M059J (cell line): ENCODE data around the gene DENND1B. TPM values are rescaled to one million over a fixed set of nuclear protein-coding genes. Genes with fewer than 3 reads are reported as not detected.
"Not testable (repeated sequence)": the region's sequence is repeated elsewhere in the genome, so short reads cannot be mapped to it uniquely, and the experiment has no call there.

ENCODE experiments used
- DNase-seq: peaks from one replicate; pipeline ENCODE4 v3.0.0-alpha.2; 2012; ENCODE audit warnings: low read depth
- total RNA-seq: library from RNA; depleted of rRNA; stranded (reverse); fragments of >200 nt; shearing (Covaris generic); gene quantifications from 2 replicates; pipeline ENCODE4 v1.2.3, GENCODE V29; 2014

The DENND1B gene
- total RNA-seq, 1 experiment from 2014 or later = 17.0 TPM

DNA sequence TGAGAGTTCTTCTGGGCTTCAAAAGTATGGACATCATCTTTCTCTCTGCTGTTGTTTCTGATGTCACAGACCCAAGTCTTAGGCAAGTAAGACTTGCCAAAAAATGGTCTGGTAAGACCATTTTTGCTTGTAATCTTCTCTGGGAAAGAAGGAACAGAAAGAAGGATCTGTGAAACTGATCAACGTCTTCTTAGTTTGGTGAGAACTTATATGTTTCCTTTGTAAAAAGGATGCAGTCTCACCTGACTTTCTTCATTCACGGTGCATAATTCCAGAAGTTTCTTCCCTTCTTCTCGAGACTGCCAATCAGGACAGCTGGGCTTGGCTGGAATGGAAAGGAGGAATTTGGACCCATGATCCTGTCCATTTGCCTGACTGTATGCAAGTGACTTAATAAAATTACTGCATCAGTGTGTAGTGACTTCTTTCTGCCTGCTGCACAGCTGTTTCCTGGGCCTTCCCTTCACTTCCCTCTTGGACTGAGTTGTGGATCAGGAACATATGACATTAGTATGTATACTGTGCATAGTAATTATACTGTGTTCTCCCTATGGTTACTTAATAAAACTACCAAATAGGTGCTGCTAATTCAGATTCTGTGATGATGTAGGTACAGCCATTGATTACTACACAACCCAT, 7.6 kb upstream of the DENND1B start:
- no peak for DNase-seq

DNA sequence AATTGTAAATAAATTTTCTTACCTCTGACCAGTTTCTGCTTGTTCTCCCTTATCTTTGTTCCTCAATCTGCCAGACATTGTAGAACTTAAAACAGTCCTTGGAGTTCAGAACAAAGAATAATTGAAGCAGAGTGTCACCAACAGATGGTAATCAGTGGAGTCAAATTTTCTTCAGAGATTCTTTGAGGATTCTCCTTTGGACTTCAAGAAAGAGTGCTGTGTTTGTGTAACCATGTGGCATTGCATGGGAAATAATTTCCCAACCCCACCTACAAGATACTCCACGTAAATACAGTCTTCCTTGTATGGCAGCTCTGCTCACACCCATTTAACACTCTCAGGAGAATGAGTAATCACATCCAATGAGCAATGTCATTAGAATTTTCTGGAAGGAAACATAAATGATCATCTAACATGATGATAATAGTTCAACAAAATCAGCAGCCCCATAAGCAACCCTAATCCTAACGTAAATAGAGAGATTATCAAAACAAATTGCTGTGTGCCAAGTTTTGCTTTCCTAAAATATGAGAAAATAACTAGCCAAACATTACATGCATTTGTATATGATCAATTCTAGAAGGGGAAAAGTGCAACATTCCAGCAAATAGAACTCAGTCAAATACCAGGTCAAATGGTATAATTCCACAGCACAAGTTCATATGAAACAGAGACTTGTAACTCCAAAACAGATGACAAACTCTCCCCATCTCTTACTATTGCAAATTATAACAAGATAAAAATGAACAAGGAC, 6.9 kb upstream of the DENND1B start:
- peak; percentile 63 for DNase-seq

DNA sequence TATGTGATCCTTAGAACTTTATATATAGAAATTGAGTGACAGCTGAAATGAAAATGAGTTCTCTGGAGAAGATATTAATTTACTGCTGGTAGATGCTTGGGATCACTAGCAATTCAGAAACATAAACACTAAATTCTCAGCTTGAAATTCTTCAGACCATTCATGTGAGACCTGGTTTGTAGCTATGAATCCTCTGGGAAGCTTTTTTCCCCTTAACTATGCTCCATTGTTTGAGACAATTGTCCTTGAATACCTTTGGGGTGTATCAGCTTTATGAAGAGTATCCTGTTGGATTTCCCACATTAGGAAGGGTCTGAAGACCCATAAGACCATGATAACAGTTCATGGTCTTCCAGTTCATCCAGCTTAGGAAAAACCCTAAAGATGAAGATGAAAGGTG, 4.6 kb upstream of the DENND1B start:
- no peak for DNase-seq

DNA sequence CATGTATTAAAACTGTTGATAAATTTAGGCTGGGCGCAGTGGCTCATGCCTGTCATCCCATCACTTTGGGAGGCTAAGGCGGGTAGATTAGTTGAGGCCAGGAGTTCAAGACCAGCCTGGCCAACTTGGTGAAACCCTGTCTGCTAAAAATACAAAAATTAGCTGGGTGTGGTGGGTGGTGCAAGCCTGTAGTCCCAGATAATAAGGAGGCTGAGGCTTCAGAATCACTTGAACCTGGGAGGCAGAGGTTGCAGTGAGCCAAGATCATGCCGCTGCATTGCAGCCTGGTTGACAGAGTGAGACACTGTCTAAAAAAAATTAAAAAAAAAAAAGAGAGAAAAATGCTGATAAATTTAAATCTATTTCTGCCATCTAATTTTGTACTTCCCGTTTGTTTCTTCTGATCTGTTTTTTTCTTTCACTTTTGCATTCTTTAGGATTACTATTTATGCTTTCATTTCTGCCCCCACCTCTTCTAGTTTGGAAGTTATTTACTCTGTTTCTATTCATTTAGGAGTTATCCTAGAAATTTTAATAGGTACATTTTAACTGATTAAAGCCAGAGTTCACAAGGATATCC, 3.2 kb upstream of the DENND1B start:
- no peak for DNase-seq

DNA sequence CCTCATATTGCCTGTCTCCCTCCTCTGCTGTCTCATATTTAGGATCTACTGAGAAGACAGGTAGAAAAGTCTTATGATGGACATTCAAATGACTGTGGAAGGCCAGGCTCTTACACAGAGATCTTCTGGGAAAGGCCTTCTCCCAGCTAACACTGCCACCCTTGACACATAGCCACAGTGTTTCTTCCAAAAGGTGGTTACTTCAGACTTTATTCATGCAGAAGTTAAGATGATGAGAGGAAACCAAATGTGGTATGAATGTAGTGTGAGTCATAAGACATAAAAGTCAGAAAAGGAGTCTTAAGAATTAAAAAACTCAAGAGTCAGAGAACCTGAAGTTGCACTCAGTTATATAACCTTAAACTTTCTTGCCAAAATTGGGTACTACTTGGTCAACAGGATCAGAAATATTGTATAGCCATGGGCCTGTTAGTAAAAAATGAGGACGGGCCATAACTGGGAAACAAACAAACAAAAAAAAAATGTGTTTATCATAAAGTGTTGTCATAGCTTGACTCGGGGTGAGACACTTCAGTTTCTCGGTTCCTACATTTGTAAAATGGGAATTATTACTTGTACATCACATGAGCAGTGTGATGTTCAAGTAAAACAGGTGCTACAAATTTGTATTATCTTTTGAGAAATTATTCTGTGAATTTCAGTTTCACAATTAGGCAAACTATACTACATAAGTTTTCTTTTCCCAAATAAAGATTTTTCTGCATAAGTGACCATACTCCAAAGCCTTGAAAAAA, 1.2 kb upstream of the DENND1B start:
- peak; percentile 96 for DNase-seq

DNA sequence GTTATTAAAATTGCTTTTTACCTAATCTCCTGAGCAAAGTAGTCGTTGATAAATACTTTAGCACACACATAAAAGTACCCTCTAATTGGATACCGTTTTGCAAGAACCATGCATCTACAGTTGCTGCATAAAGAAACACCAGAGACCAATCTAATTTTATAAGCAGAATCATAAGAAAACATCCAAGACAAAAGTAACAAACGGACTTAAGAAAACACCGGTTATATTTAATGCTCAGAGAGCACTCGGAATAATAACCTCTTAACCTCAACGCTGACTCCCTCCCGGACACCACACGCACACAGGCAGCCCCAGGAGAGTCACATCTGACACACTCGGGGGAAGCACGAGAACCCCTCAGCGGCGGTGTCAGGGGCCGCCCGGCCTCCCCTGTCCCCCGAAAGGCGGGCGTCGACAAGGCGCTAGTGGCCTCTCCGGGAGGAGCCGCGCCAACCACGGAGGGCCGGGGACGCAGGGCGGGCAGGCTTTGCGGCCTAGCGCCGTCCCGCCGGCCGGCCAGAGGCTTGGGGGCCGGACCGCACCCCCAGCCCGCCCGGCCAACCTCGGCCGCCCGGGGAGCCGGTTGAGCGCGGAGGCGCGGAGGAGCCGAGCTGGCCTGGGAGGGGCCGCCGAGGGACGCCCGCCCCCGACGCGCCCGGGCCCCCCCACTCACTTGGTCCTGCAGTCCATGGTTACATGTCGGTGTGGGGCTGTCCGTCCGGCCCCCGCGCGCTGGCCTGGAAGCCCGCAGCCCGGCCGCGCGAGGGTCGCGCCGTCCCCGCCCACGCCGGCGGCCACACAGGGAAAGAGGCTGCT, 606 bp downstream of the DENND1B start:
- peak; percentile 62 for DNase-seq

DNA sequence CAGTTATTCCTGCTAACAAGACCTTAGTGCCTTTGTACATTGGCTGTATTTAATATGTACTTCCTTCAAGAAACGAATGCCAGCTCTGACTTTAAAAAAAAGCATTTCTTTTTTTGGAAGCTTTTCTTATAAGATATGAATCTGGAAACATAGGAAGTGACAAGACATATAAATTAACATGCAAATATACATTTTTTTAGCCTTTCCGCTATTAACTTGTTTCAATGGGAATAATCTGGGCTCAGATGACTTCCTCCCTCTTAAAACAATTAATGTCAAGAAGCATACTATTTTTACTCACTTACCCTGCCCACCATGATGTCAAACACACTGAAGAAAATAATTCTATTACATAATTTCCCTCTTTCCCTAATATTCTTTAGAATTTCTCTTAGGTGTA, 1.4 kb downstream of the DENND1B start:
- DNase-seq = no peak

DNA sequence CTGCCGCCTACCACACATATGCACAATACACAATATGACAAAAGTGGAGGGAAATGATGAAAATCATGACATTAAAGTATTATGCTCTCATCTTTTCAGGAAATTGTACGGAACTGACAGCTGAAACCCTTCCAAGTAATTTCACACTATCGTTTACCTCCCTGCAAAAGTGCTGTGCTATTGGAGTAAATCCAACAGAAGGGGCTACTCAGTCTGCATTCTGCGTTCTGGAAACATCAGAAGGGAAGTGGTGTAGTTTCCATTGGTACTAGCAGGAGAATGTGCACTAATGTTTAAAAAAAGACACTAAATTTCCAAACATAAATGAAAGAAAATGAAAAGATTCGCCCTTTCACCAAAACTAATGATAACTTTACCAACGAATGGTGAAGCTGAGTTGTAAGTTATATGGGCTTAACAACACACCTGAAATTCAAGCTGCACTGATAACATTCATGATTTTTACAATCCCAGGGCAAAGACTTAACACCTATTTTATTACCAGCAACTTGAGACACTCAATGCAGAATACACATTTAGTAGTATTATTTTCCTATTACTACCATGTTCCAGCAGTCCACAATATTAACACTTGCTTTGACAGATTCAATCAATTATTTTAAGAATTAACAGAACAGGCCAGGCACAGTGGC, 3.2 kb downstream of the DENND1B start:
- no peak for DNase-seq

DNA sequence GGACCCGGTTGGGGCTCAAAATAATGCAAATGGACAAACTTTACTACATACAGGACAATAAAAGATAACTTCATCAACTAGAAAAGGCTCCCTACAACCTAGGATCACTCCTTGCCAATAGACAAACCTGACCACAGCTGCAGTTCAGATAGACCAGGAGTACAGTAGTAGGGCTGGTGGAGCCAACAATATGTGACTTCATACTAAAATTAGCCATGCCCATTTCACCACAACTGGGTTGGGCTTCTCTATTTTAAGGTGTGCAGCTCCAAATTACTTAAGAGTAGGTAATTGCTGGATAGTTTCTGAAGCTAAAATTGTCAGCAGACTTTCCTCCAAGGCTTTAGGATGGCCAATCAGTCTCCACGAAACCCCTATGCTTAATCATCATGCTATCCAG, 3.9 kb downstream of the DENND1B start:
- no peak for DNase-seq

DNA sequence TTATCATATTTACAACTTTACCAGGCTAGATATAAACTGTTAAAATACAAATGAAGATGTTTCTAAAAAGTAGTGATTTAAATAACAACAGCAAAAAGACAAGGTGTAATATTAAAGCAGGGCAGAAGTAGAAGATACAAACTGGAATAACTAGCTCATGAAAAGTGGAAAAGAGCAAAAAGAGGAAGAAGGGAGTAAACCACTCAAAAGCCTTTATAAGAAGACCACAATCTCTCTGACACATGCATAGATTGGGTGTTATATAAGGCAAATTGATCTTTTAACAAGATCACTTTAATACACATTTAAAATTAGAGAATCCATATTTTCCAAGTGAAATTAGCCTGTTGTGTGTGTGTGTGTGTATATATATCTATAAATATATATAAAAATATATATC, 5.0 kb downstream of the DENND1B start:
- no peak for DNase-seq

DNA sequence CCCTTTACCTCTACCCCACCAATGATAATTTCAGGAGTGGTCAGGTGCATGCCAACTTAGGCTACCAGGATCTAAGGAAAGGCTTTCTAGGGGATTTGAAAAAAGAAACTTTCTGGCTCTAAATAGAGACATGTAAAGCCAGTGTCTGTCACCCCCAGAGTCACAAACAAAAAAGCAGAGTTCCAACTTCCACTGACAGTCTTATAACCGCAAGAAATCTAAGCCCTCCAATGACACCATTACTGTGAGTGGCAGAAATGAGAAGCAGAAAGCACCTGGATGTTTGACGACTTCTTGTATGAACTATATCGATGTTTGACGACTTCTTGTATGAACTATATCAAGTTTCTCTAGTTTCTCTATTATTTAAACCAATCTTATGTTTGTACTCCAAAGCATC, 6.0 kb downstream of the DENND1B start:
- DNase-seq = no peak

DNA sequence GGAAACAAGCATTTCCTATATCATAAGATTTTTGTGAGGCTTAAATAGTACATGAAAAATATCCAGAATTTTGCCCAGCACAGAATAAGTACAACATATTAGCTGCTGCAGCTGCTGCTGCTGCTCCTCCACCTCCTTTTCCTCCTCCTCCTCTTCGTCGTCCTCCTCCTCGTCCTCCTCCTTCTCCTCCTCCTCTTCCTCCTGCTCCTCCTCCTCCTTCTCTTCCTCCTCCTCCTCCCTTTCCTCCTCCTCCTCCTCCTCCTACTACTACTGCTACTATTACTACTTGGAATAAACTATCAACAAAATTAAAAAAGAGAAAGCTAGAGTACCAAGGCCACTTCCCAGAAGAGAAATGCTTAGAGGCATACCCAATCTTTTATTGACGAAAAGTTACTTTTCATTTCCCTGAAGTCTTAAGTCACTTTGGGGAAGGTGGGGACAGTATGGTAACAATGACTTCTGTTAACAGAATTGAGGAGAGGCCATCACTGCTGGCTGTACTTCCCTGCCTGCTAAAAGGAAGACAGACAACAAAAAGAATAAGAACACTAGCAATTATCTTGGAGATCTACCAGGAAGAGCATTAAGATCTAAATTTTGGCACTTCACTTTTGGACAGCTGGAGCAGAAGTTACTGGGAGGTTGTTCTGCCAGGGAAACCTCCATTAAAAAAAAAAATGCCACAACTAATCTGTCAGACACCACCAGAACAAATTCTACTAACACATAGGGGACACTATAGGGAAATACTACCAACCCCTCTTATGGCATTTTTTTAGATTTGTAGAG, 7.1 kb downstream of the DENND1B start:
- no peak for DNase-seq

DNA sequence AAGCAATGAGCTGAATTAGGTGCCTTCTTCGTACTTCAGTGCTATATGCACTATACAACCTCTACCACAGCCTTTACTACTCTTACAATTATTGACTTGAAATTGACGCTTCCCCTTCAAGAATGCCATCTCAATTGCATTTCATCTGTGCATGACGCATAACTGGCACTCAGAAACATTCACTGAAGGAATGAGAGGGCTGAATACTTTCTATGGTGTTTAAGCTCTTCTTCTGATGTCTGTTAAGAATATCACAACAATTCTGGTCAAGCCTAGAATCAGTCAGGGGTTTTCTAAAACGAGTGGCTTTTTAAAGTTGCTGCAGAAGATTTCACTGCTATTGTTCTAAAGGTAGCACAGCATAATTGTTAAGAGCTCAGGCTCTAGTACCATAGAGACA, 11.5 kb downstream of the DENND1B start:
- no peak for DNase-seq

DNA sequence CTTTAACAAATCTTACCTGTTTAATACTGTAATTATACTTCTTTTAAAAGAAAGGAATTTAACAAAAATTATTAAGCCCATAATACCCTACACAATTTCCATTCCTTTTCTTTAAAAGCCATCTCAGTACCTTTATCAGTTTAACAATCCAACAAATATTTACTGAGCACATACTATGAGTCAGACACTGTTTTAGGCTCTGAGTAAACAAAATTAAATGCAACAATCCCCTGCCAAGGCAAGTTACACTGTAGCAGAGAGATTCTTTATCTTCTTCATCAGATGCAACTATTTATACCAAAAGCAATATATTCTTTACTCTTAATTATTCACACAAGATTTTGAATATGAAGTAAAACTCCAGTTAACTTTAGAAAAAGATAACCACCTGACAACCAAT, 12.0 kb downstream of the DENND1B start:
- peak; percentile 43 for DNase-seq

DNA sequence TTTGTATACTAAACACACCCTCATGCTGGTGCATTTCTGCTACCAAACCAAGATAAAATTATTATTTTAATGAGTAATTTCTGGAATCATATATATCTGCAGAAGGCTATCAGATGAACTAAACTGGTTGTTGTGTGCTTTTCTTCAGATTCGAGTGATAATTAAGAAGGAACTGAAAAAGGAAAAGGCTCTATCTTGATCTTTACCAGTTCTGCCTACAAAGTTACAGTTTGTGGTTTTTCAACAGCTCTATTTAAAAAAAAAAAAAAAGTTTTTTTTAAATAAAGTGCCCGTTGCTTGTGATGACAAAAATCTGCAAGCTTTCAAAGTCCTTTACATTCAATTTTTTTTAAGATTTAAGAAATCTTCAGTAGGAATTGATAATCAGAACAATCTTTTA, 13.6 kb downstream of the DENND1B start:
- DNase-seq = no peak

DNA sequence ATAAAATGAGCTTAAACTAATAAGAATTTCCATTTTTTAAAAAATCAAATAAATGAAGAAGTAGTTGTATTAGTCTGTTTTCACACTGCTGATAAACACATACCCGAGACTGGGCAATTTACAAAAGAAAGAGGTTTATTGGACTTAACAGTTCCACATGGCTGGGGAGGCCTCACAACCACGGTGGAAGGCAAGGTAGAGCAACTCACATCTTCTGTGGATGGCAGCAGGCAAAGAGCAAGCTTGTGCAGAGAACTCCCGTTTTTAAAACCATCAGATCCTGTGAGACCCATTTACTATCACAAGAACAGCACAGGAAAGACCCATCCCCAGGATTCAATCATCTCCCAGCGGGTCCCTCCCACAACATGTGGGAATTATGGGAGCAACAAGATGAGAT, 19.7 kb downstream of the DENND1B start:
- DNase-seq = not testable (repeated sequence)

DNA sequence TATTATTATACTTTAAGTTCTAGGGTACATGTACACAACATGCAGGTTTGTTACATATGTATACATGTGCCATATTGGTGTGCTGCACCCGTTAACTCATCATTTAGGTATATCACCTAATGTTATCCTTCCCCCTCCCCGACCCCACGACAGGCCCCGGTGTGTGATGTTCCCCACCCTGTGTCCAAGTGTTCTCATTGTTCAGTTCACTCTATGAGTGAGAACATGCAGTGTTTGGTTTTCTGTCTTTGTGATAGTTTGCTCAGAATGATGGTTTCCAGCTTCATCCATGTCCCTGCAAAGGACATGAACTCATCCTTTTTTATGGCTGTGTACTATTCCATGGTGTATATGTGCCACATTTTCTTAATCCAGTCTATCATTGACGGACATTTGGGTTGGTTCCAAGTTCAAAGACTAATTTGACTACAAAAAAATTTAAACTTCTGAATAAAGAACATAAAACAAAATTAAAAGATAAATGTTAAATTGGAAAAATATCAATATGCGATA, 22.6 kb downstream of the DENND1B start:
- not testable (repeated sequence) for DNase-seq

DNA sequence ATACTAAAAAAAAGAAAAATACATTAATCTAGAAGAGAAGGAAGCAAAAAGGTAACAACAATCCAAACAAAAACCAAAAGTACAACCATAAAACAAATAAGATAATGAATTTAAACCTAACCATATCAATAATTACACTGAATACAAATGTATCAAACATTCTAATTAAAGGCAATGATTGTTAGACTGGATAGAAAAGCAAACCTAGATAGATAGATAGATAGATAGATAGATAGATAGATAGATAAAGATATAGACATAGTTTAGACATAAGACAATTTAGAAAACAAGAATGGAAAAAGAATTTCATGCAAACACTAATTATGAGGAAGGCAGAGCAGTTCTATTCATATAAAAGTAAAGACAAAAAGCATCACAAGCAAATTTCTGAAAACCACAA, 24.9 kb downstream of the DENND1B start:
- DNase-seq = no peak

DNA sequence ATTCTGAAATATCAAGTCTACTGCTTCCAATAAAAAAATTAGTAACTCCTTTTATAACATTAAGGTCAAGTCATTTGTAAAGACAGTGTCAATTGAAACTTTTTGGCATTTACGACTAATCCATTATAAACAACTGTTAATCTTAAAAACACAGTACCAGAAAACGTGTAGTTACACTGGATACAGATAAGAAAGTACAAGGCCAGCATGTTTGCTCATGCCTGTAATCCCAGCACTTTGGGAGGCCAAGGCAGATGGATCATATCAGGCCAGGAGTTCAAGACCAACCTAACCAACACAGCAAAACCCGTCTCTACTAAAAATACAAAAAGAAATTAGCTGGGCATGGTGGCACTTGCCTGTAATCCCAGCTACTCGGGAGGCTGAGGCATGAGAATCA, 29.4 kb downstream of the DENND1B start:
- DNase-seq = no peak

DNA sequence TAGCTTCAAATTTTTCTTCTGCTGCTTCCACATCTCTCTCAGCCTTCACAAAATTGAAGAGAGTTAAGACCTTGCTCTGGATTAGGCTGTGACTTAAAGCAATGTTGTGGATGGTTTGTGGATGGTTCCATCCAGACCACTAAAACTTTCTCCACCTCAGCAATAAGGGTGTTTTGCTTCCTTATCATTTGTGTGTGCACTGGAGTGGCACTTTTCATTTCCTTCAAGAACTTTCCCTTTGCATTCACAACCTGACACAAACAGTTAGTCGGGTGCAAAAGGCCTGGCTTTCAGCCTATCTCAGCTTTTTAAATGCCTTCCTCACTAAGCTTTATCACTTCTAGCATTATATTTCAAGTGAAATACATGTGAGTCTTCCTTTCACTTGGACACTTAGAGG, 30.3 kb downstream of the DENND1B start:
- DNase-seq = no peak
